Measurements from ENCODE around the gene TOR4A.

TOR4A gene

GRCh38 chr9:137293094-137293481 lies 15.6 kb downstream of the TOR4A start:
- DNase-seq (ENCODE audit: extremely low spot score, insufficient read length, low read depth) (no peak), FAIRE-seq (no peak)

- DNase-seq (ENCODE audit: extremely low spot score, insufficient read length, low read depth) (no peak), FAIRE-seq (no peak)
Observed at GRCh38 chr9:137293482-137294090, 16.1 kb downstream of the TOR4A start.

- FAIRE-seq (peak; percentile 36), DNase-seq (ENCODE audit: extremely low spot score, insufficient read length, low read depth) (no peak)
Observed at GRCh38 chr9:137294091-137294680, 16.7 kb downstream of the TOR4A start.

GRCh38 chr9:137294681-137295237 lies 17.2 kb downstream of the TOR4A start:
- FAIRE-seq (no peak), DNase-seq (ENCODE audit: extremely low spot score, insufficient read length, low read depth) (no peak)

- FAIRE-seq (no peak), DNase-seq (ENCODE audit: extremely low spot score, insufficient read length, low read depth) (peak; percentile 72)
Observed at GRCh38 chr9:137295238-137295811, 17.8 kb downstream of the TOR4A start.

- FAIRE-seq (no peak), DNase-seq (ENCODE audit: extremely low spot score, insufficient read length, low read depth) (no peak)
Observed at GRCh38 chr9:137295849-137296669, 18.5 kb downstream of the TOR4A start.

- DNase-seq (ENCODE audit: extremely low spot score, insufficient read length, low read depth) = no peak
- FAIRE-seq = no peak
Observed at GRCh38 chr9:137296670-137297664, 19.4 kb downstream of the TOR4A start.

- no peak for DNase-seq (ENCODE audit: extremely low spot score, insufficient read length, low read depth)
- no peak for FAIRE-seq
Observed at GRCh38 chr9:137297966-137298365, 20.4 kb downstream of the TOR4A start.

- FAIRE-seq = no peak
Observed at GRCh38 chr9:137298401-137299202, 21.1 kb downstream of the TOR4A start.

GRCh38 chr9:137299203-137299565 lies 21.7 kb downstream of the TOR4A start:
- FAIRE-seq (no peak), DNase-seq (ENCODE audit: extremely low spot score, insufficient read length, low read depth) (no peak)

More at GRCh38 chr9:137298401-137299202, 21.1 kb downstream of the TOR4A start:
- no peak for DNase-seq (ENCODE audit: extremely low spot score, insufficient read length, low read depth)

GRCh38 chr9:137299938-137300337 lies 22.4 kb downstream of the TOR4A start:
- no peak for FAIRE-seq
- DNase-seq (ENCODE audit: extremely low spot score, insufficient read length, low read depth) = no peak

- no peak for DNase-seq (ENCODE audit: extremely low spot score, insufficient read length, low read depth)
- FAIRE-seq = peak; percentile 48
Observed at GRCh38 chr9:137300567-137301080, 23.1 kb downstream of the TOR4A start.

GRCh38 chr9:137301081-137301947 lies 23.8 kb downstream of the TOR4A start:
- no peak for FAIRE-seq
- no peak for DNase-seq (ENCODE audit: extremely low spot score, insufficient read length, low read depth)

GRCh38 chr9:137302118-137302448 lies 24.6 kb downstream of the TOR4A start, which contains the start of gene NRARP:
Gene NRARP, minus strand, starts transcription at chr9:137302271. Its CDS starts 343 bp downstream, at chr9:137301928.
- FAIRE-seq = peak; percentile 75

GRCh38 chr9:137302449-137303150 lies 25.1 kb downstream of the TOR4A start:
- FAIRE-seq = no peak
- DNase-seq (ENCODE audit: extremely low spot score, insufficient read length, low read depth) = no peak

More at GRCh38 chr9:137302118-137302448, 24.6 kb downstream of the TOR4A start, which contains the start of gene NRARP:
- peak; percentile 83 for DNase-seq (ENCODE audit: extremely low spot score, insufficient read length, low read depth)

- no peak for FAIRE-seq
- no peak for DNase-seq (ENCODE audit: extremely low spot score, insufficient read length, low read depth)
Observed at GRCh38 chr9:137303151-137303892, 25.8 kb downstream of the TOR4A start.

All from GM18507 (cell line).